Posterior cingulate gyrus (tissue), 11 donors: ENCODE results near the gene INO80C.

Source experiments
- DNase-seq, 10 donors: peaks; one replicate each; pipeline versions ENCODE4 v3.0.0 to v3.0.0-alpha.2; 2020 to 2021; ENCODE audit warnings: mixed read lengths in 3 of 10
- intact Hi-C: fragments of 100-400 bp; cut with DNase I; formaldehyde crosslinking; loops from one replicate; pipeline ENCODE4 v1.15.1; 2023

The INO80C gene

GRCh38 chr18:35437836-35438235 is 59.9 kb downstream of the INO80C start:
- DNase-seq, result no peak
- intact Hi-C loops, result no loop called here

GRCh38 chr18:35436076-35436649 is 61.6 kb downstream of the INO80C start:
- no peak for DNase-seq
- intact Hi-C loops, result no loop called here

GRCh38 chr18:35435401-35435800 is 62.4 kb downstream of the INO80C start:
- DNase-seq, result no peak
- intact Hi-C loops, result no loop called here

- no peak for DNase-seq
- intact Hi-C loops, result no loop called here
These were observed 65.2 kb downstream of the INO80C start for GRCh38 chr18:35432565-35433001.

GRCh38 chr18:35431374-35431741 is 66.4 kb downstream of the INO80C start:
- intact Hi-C loops, result no loop called here
- DNase-seq, result no peak

GRCh38 chr18:35430721-35431373 is 66.9 kb downstream of the INO80C start:
- no peak for DNase-seq
- intact Hi-C loops, result no loop called here

GRCh38 chr18:35426786-35427185 is 71.0 kb downstream of the INO80C start:
- no peak for DNase-seq
- intact Hi-C loops, result no loop called here

GRCh38 chr18:35424356-35424755 is 73.4 kb downstream of the INO80C start:
- no peak for DNase-seq
- intact Hi-C loops, result no loop called here

- no peak for DNase-seq
- intact Hi-C loops, result no loop called here
These were observed 75.5 kb downstream of the INO80C start for GRCh38 chr18:35422237-35422636.

- no peak for DNase-seq
- intact Hi-C loops, result loop anchor here (10.0 kb wide), 1 partner anchor 156 kb away; no protein-coding TSS in a partner anchor
These were observed 79.2 kb downstream of the INO80C start for GRCh38 chr18:35418610-35419009.
